ENCODE data around the gene RPTOR. TPM values are rescaled to one million over a fixed set of nuclear protein-coding genes. Genes with fewer than 3 reads are reported as not detected.

The RPTOR gene
- total RNA-seq, 1 experiment from 2014 or later: 66.7 TPM

DNA sequence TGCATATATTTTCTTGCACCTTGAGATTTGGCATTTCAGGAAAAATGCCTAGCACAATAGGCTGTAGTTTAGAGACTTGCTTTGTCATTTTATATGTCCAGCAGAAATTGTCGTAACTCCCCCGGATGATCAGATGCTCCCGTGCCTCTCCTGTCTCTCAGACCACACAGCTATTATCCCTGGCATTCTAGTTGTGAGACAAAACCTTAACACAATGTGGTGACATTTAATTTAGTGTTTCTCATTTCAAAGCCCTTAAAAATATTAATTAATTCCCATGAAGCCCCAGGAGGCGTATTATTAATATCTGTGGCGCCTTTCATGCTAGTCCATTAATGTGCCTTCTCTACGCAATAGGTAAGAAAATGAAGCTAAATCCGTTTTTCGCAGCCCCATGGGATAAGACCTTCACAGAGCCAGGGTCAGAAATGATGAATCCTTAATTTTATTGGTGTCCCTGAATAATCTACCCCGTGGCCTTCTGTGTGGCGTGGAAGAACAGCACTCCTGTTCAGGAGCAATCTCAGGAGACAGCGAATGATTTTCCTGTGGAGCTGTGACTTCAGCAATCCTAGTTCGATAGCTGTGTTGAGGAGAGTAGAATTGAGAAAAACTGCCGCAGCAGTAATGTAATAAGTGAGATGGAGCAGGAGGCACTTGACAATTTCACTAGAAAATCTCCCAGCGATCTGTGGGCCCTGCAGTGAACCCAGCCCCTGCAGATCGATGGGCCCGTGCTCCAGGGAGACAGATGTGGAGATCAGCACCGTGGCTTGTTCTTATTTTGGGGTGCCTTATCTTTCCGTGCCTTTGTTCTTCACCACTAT is 157.9 kb downstream of the RPTOR start:
- CTCF ChIA-PET: interaction anchor here (0.6 kb wide), 1 partner anchor 646 kb away, joined by 3 read pairs; no protein-coding TSS in a partner anchor
- H3K4me1 Mint-ChIP-seq (ENCODE audit: low read depth, unreplicated experiment): no peaks in the 10 kb centered on the region
- POLR2A ChIA-PET: no interaction called here

DNA sequence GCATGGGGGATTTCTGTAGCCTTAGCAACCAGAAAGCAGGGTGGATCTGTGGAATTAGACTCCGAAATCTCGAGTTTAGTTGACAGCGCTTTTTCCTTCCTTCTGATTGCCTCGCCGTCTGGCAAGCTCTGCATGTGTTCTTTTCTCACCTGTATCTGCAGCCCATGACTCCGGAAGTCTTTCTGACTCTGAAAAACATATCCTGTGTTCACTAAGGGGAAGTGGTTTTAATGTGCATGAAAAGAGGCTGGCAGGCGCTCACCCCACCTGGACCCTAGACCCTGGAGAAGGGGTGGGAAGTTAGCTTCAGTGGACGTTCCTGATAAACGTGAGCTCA is 158.5 kb downstream of the RPTOR start:
- Histone ChIP-seq H3K4me3 (ENCODE audit: low read depth, low read length) (no peak overlapping the region), H3K36me3 (ENCODE audit: control insufficient read depth, insufficient read depth, low read length) (no peaks in the 10 kb centered on the region), H3K27me3 (replicated peaks; ENCODE audit: control insufficient read depth, insufficient read depth, low read length) (no peaks in the 10 kb centered on the region), H3K9me3 (no peaks in the 10 kb centered on the region), H3K4me1 (no peaks in the 10 kb centered on the region)
- TF ChIP-seq, protein P1, sequence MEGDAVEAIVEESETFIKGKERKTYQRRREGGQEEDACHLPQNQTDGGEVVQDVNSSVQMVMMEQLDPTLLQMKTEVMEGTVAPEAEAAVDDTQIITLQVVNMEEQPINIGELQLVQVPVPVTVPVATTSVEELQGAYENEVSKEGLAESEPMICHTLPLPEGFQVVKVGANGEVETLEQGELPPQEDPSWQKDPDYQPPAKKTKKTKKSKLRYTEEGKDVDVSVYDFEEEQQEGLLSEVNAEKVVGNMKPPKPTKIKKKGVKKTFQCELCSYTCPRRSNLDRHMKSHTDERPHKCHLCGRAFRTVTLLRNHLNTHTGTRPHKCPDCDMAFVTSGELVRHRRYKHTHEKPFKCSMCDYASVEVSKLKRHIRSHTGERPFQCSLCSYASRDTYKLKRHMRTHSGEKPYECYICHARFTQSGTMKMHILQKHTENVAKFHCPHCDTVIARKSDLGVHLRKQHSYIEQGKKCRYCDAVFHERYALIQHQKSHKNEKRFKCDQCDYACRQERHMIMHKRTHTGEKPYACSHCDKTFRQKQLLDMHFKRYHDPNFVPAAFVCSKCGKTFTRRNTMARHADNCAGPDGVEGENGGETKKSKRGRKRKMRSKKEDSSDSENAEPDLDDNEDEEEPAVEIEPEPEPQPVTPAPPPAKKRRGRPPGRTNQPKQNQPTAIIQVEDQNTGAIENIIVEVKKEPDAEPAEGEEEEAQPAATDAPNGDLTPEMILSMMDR (IDR thresholded peaks at IDR 0.05; ENCODE audit: insufficient read depth in 1 of 2, low read depth in 1 of 2, low read length in 1 of 2, severe bottlenecking in 1 of 2, unreplicated experiment in 1 of 2): no peak
- ChIA-PET POLR2A (no interaction called here), CTCF (interaction anchor here (0.6 kb wide), 1 partner anchor 646 kb away, joined by 3 read pairs; no protein-coding TSS in a partner anchor)
- Mint-ChIP-seq H3K36me3 (ENCODE audit: insufficient read depth, unreplicated experiment) (peaks cover 14% of the 10 kb centered on the region), H3K4me3 (ENCODE audit: unreplicated experiment) (no peak overlapping the region), H3K4me1 (ENCODE audit: low read depth, unreplicated experiment) (no peaks in the 10 kb centered on the region), H3K9me3 (ENCODE audit: unreplicated experiment) (peaks cover 15% of the 10 kb centered on the region), H3K27me3 (ENCODE audit: insufficient read depth, unreplicated experiment) (no peaks in the 10 kb centered on the region), H3K27ac (ENCODE audit: unreplicated experiment) (peak overlapping the region; percentile 13)
- no TSS peak for BruUV-seq (replicated peaks)
- intact Hi-C loops (cut with micrococcal nuclease; ENCODE audit: unreplicated experiment): no loop called here
- DNase-seq: no peak

More for the DNA sequence above, 157.9 kb downstream of the RPTOR start:
- Mint-ChIP-seq H3K27me3 (ENCODE audit: insufficient read depth, unreplicated experiment) (no peaks in the 10 kb centered on the region), H3K4me3 (ENCODE audit: unreplicated experiment) (no peak overlapping the region), H3K27ac (ENCODE audit: unreplicated experiment) (peak overlapping the region; percentile 13), H3K36me3 (ENCODE audit: insufficient read depth, unreplicated experiment) (peaks cover 20% of the 10 kb centered on the region), H3K9me3 (ENCODE audit: unreplicated experiment) (peaks cover 15% of the 10 kb centered on the region)
- H3K27me3 ChIP-seq (replicated peaks; ENCODE audit: control insufficient read depth, insufficient read depth, low read length): no peaks in the 10 kb centered on the region
- TF ChIP-seq, protein P1 (IDR thresholded peaks at IDR 0.05; ENCODE audit: insufficient read depth in 1 of 2, low read depth in 1 of 2, low read length in 1 of 2, severe bottlenecking in 1 of 2, unreplicated experiment in 1 of 2): no peak
- no peaks in the 10 kb centered on the region for H3K36me3 ChIP-seq (ENCODE audit: control insufficient read depth, insufficient read depth, low read length)
- no peaks in the 10 kb centered on the region for H3K4me1 ChIP-seq
- no peak for DNase-seq
- no peak overlapping the region for H3K4me3 ChIP-seq (ENCODE audit: low read depth, low read length)
- no peaks in the 10 kb centered on the region for H3K9me3 ChIP-seq
- intact Hi-C loops (cut with micrococcal nuclease; ENCODE audit: unreplicated experiment): no loop called here
- BruUV-seq (replicated peaks): no TSS peak

DNA sequence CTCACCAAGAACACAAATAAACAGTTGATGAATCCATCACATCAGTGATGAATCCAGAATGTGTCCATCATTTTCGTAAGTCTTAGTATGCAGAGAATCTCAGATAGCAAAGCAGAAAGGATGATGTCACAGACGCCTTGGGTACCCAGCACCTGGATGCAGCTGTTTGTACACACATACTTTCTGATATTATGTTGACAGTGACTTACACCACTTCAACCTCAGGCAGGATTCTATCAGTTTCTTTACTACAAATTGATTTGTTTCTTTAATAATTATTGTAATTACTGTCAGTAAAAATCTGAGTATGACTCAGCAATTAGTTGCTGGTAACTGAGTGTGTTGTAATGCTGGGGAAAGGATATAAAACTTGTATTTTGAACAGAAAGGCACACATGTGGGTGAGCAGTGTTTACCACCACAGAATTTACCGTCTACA is 159.8 kb downstream of the RPTOR start:
- Mint-ChIP-seq H3K4me1 (ENCODE audit: low read depth, unreplicated experiment) (no peaks in the 10 kb centered on the region), H3K9me3 (ENCODE audit: unreplicated experiment) (peaks cover 14% of the 10 kb centered on the region), H3K27me3 (ENCODE audit: insufficient read depth, unreplicated experiment) (no peaks in the 10 kb centered on the region), H3K36me3 (ENCODE audit: insufficient read depth, unreplicated experiment) (peaks cover 5% of the 10 kb centered on the region), H3K4me3 (ENCODE audit: unreplicated experiment) (no peak overlapping the region), H3K27ac (ENCODE audit: unreplicated experiment) (no peak overlapping the region)
- no peak for DNase-seq
- Histone ChIP-seq H3K27me3 (replicated peaks; ENCODE audit: control insufficient read depth, insufficient read depth, low read length) (no peaks in the 10 kb centered on the region), H3K9me3 (no peaks in the 10 kb centered on the region), H3K4me1 (no peaks in the 10 kb centered on the region), H3K4me3 (ENCODE audit: low read depth, low read length) (no peak overlapping the region), H3K36me3 (ENCODE audit: control insufficient read depth, insufficient read depth, low read length) (no peaks in the 10 kb centered on the region)
- ChIA-PET POLR2A (no interaction called here), CTCF (no interaction called here)
- TF ChIP-seq, protein P1 (IDR thresholded peaks at IDR 0.05; ENCODE audit: insufficient read depth in 1 of 2, low read depth in 1 of 2, low read length in 1 of 2, severe bottlenecking in 1 of 2, unreplicated experiment in 1 of 2): no peak
- intact Hi-C loops (cut with micrococcal nuclease; ENCODE audit: unreplicated experiment): no loop called here
- no TSS peak for BruUV-seq (replicated peaks)
